Breast epithelium (tissue), 4 donors: ENCODE results near the gene NKX2-8. TPM values are rescaled to one million over a fixed set of nuclear protein-coding genes. Genes with fewer than 3 reads are reported as not detected.
A peak's percentile ranks its signal among the peaks of the same experiment; 100 is the strongest.

ENCODE experiments used
- DNase-seq, 2 donors: peaks; one replicate each; pipeline ENCODE4 v3.0.0-alpha.2; 2019; ENCODE audit warnings: low spot score in 2 of 2
- H3K27ac ChIP-seq, 2 donors: fragments of 200-600 bp; sonication (generic) in 1 of 2; one replicate each; pipeline ENCODE4 v1.5.1; 2016 to 2019; ENCODE audit warnings: mild to moderate bottlenecking in 1 of 2
- H3K27me3 ChIP-seq, 2 donors: fragments of 200-600 bp; sonication (generic) in 1 of 2; one replicate each; pipeline versions ENCODE4 v1.5.1 to v1.6.0; 2017 to 2019; ENCODE audit warnings: control low read depth in 1 of 2, mild to moderate bottlenecking in 1 of 2
- H3K36me3 ChIP-seq: fragments of 200-600 bp; one replicate; pipeline ENCODE4 v1.5.1; 2019
- H3K4me1 ChIP-seq, 2 donors: fragments of 200-600 bp; sonication (generic); one replicate each; pipeline ENCODE4 v1.5.1; 2016 to 2019; ENCODE audit warnings: control low read depth in 1 of 2
- H3K4me3 ChIP-seq, 3 donors: fragments of 200-600 bp; sonication (generic); 1 replicate in 2 of 3; 2 replicates in 1 of 3; pipeline ENCODE4 v1.5.1; 2016 to 2019; ENCODE audit warnings: mild to moderate bottlenecking in 3 of 3, moderate library complexity in 2 of 3
- H3K9me3 ChIP-seq, 2 donors: fragments of 200-600 bp; sonication (generic) in 1 of 2; one replicate each; pipeline ENCODE4 v1.5.1; 2016 to 2019; ENCODE audit warnings: control low read depth in 1 of 2
- POLR2A ChIP-seq: fragments of 450-650 bp; IDR thresholded peaks from one replicate; pipeline ENCODE4 v1.6.1; 2016; ENCODE audit warnings: antibody characterized with exemption, mild to moderate bottlenecking, moderate library complexity
- POLR2AphosphoS5 ChIP-seq, 3 donors: sonication (generic); formaldehyde crosslinking; IDR thresholded peaks; one replicate each; pipeline ENCODE4 v1.6.1; 2017; ENCODE audit warnings: antibody characterized with exemption in 3 of 3
- intact Hi-C: fragments of 100-400 bp; cut with DNase I; formaldehyde crosslinking; loops from one replicate; pipeline ENCODE4 v1.15.1; 2023; ENCODE audit warnings: low total_unique reads
- total RNA-seq, 3 donors: library from RNA; depleted of rRNA; stranded (reverse); fragments of >200 nt; gene quantifications; one replicate each; pipeline ENCODE4 v1.1.0, GENCODE V29; 2016
- TF ChIP-seq, protein P1 (sequence below), 3 donors: fragments of 450-650 bp; IDR thresholded peaks; one replicate each; pipeline ENCODE4 v1.5.1; 2016 to 2017; ENCODE audit warnings: antibody characterized with exemption in 3 of 3, mild to moderate bottlenecking in 3 of 3, moderate library complexity in 3 of 3

The NKX2-8 gene
- total RNA-seq, 3 donors from 2014 or later, result 0.73 TPM; not detected in 2

GRCh38 chr14:36585100-36585499, 2.7 kb upstream of the NKX2-8 start:
- H3K27me3 ChIP-seq, result peaks cover 0 to 57% of the 10 kb centered on the region in 2 donors
- no peak for DNase-seq

DNA sequence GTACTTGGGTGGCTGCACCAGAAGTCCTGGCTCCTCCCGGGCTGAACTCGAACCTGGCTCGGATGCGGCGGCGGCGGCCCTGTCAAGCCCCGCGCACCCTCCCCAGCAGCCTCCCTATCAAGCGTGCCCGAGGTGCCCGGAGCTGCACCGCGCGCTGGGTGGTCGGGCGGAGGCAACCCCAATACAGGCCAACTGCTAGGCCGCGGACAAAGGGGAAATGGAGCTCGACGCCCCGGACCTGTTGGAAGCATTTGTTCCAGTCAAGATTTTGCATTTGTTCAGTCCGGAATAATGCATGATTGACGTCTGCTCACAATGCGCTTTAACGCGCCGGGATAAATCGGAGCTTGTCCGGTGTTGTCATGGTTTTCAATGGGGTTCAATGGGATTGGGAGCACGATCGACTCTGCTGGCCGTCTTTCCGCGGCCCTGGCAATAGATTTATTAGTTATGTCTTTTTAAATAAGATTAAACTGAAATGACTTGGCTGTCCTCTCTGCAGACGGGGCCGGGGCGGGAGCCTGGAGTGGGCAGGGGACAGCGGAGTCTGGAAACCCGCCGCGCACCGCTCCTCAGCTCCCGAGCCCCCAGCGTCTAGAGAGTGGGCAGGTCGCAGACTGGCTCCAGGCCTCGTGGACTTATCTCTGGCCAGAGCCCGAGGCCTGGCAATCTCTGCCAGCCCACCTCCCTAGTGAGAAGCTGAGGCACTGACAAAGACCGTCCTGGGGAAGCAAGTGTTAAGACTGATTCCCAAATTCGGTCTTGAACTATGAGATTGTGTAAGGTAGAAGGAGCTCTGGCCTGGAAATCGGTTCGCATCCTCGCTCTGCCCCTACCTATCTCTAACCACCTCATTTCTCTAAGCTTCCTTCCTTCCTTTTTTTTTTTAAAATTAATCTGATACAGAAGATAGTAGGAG, 1.7 kb upstream of the NKX2-8 start:
- Histone ChIP-seq H3K36me3 (no peaks in the 10 kb centered on the region), H3K4me3 (no peak overlapping the region), H3K27me3 (peaks cover 0 to 67% of the 10 kb centered on the region in 2 donors), H3K27ac (no peak overlapping the region), H3K9me3 (no peaks in the 10 kb centered on the region), H3K4me1 (no peaks in the 10 kb centered on the region)
- intact Hi-C loops, result no loop called here
- no peak for DNase-seq
- TF ChIP-seq, protein P1, sequence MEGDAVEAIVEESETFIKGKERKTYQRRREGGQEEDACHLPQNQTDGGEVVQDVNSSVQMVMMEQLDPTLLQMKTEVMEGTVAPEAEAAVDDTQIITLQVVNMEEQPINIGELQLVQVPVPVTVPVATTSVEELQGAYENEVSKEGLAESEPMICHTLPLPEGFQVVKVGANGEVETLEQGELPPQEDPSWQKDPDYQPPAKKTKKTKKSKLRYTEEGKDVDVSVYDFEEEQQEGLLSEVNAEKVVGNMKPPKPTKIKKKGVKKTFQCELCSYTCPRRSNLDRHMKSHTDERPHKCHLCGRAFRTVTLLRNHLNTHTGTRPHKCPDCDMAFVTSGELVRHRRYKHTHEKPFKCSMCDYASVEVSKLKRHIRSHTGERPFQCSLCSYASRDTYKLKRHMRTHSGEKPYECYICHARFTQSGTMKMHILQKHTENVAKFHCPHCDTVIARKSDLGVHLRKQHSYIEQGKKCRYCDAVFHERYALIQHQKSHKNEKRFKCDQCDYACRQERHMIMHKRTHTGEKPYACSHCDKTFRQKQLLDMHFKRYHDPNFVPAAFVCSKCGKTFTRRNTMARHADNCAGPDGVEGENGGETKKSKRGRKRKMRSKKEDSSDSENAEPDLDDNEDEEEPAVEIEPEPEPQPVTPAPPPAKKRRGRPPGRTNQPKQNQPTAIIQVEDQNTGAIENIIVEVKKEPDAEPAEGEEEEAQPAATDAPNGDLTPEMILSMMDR (IDR thresholded peaks at IDR 0.05), result no peak
- TF ChIP-seq POLR2A, result no peak
- no peak for TF ChIP-seq POLR2AphosphoS5 (IDR thresholded peaks at IDR 0.05)

More at GRCh38 chr14:36585100-36585499, 2.7 kb upstream of the NKX2-8 start:
- Histone ChIP-seq H3K36me3 (no peaks in the 10 kb centered on the region), H3K27ac (no peak overlapping the region), H3K9me3 (no peaks in the 10 kb centered on the region), H3K4me1 (no peaks in the 10 kb centered on the region), H3K4me3 (no peak overlapping the region)
- intact Hi-C loops, result no loop called here
- TF ChIP-seq POLR2A, result no peak
- TF ChIP-seq, protein P1 (IDR thresholded peaks at IDR 0.05), result no peak
- no peak for TF ChIP-seq POLR2AphosphoS5 (IDR thresholded peaks at IDR 0.05)

DNA sequence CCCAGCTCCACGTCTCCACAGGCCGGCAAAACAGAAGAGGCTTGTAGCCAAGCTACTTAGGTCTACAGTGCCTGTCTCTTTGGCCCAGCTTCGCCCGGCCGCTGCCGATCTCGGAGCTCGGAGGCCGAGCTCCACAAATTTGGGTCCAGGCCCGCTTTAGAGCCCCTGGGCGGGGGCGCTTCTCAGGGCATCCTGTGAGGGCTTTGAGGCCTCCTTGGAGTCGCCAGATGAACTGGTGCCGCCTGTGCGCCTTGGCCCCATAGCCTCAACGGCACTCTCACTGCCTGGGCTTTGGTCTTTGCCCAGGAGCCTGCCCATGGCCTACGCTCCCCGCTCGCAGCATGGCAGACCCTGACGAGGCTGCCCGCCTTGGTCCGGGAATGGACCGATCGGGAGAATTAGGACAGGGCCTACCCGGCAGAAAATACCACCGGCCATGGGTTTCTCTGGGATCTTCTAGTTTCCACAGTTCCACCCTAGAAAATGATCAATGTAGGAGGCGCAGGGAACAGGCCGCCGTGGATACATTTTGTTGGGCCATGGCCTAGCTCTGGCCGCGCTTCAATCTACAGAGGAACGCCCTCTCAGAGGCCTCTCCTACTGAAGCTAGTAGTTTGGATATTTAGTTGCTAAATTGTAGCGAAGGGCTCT, 953 bp upstream of the NKX2-8 start:
- H3K27me3 ChIP-seq, result peaks cover 0 to 75% of the 10 kb centered on the region in 2 donors
- no peak overlapping the region for H3K27ac ChIP-seq
- H3K36me3 ChIP-seq, result no peaks in the 10 kb centered on the region
- intact Hi-C loops, result no loop called here
- no peaks in the 10 kb centered on the region for H3K4me1 ChIP-seq
- no peaks in the 10 kb centered on the region for H3K9me3 ChIP-seq
- peak overlapping the region in 1 of 3 donors; percentile 67 for H3K4me3 ChIP-seq
- no peak for TF ChIP-seq POLR2A
- no peak for TF ChIP-seq POLR2AphosphoS5 (IDR thresholded peaks at IDR 0.05)
- TF ChIP-seq, protein P1 (IDR thresholded peaks at IDR 0.05), result no peak
- DNase-seq, result no peak

DNA sequence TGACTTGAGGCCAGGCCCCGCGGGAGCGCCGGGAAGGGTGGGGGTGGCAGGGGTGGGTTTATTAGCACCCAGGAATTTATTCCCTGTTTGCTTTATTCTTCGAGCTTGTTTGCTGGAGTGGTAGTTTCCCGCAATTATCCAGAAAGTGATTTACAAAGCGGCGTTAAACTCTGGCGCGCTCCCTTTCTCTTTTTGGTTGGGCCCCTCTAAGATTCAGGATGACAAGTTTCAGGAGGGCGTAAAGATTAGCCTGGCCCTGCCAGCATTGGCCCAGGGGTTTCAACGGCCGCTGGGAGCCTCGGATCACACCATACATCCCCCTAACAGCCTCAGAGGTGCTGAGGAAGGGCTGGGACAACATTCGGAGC, 444 bp upstream of the NKX2-8 start:
- no peak for DNase-seq
- H3K4me1 ChIP-seq, result no peaks in the 10 kb centered on the region
- no peak overlapping the region for H3K27ac ChIP-seq
- no peaks in the 10 kb centered on the region for H3K9me3 ChIP-seq
- peaks cover 0 to 71% of the 10 kb centered on the region in 2 donors for H3K27me3 ChIP-seq
- intact Hi-C loops, result no loop called here
- no peak for TF ChIP-seq POLR2A
- TF ChIP-seq, protein P1 (IDR thresholded peaks at IDR 0.05), result no peak
- no peak for TF ChIP-seq POLR2AphosphoS5 (IDR thresholded peaks at IDR 0.05)
- H3K4me3 ChIP-seq, result peak overlapping the region in 2 of 3 donors; percentile 50 to 67
- H3K36me3 ChIP-seq, result no peaks in the 10 kb centered on the region
